ENCODE data around the gene PRKCQ. TPM values are rescaled to one million over a fixed set of nuclear protein-coding genes. Genes with fewer than 3 reads are reported as not detected.
"Not testable (repeated sequence)": the region's sequence is repeated elsewhere in the genome, so short reads cannot be mapped to it uniquely, and the experiment has no call there.

Gene PRKCQ
- polyA plus RNA-seq, 1 donor: 16.3 TPM

- no peak for DNase-seq (ENCODE audit: low read depth)
Observed at GRCh38 chr10:6385665-6386064, 194.4 kb downstream of the PRKCQ start.

- DNase-seq (ENCODE audit: low read depth): no peak
Observed at GRCh38 chr10:6384847-6385246, 195.2 kb downstream of the PRKCQ start.

- no peak for DNase-seq (ENCODE audit: low read depth)
Observed at GRCh38 chr10:6384031-6384430, 196.0 kb downstream of the PRKCQ start.

GRCh38 chr10:6383096-6383812 is 196.8 kb downstream of the PRKCQ start:
- DNase-seq (ENCODE audit: low read depth): no peak

GRCh38 chr10:6382081-6382480 is 198.0 kb downstream of the PRKCQ start:
- DNase-seq (ENCODE audit: low read depth): peak; percentile 22

- not testable (repeated sequence) for DNase-seq (ENCODE audit: low read depth)
Observed at GRCh38 chr10:6380478-6380877, 199.6 kb downstream of the PRKCQ start.

- DNase-seq (ENCODE audit: low read depth): no peak
Observed at GRCh38 chr10:6379015-6379776, 200.9 kb downstream of the PRKCQ start.
